Astrocyte of the cerebellum (primary cell): ENCODE measurements around the gene DNAJC1.

Source experiments
- DNase-seq: peaks from one replicate; pipeline ENCODE4 v3.0.0-alpha.2; 2011; ENCODE audit warnings: low read depth
- H3K4me3 ChIP-seq: 2 replicates; pipeline ENCODE4 v1.5.1; 2011; ENCODE audit warnings: mild to moderate bottlenecking, low read depth, low read length, moderate library complexity
- in situ Hi-C: cut with HindIII; loops from 2 replicates; pipeline ENCODE4 v1.10.0; 2017; ENCODE audit warnings: low sequenced_read_pairs
- TF ChIP-seq, protein P1 (sequence below): IDR thresholded peaks from 2 replicates; pipeline ENCODE4 v1.5.1; 2012; ENCODE audit warnings: low read length, low read depth, moderate library complexity, mild to moderate bottlenecking; ENCODE audit errors: missing control alignments

The DNAJC1 gene

DNA sequence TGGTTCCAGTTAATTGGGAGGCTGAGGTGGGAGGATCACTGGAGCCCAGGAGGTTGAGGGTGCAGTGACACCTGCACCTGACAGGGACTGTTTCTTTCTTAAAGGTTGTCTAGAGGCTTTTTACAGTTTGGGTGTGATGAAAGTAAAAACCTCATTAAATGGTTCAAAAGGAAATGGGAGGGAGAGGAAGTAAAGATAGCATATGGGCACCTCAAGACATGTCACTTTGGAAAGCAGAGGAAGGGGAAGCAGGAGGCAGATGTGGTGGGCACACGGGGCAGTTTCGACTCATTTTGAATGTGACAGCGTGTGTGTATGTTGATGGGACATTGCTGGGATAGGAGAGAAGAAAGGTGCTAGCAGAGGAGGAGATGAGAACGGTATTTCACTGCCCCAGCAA is 266.4 kb downstream of the DNAJC1 start:
- TF ChIP-seq, protein P1, sequence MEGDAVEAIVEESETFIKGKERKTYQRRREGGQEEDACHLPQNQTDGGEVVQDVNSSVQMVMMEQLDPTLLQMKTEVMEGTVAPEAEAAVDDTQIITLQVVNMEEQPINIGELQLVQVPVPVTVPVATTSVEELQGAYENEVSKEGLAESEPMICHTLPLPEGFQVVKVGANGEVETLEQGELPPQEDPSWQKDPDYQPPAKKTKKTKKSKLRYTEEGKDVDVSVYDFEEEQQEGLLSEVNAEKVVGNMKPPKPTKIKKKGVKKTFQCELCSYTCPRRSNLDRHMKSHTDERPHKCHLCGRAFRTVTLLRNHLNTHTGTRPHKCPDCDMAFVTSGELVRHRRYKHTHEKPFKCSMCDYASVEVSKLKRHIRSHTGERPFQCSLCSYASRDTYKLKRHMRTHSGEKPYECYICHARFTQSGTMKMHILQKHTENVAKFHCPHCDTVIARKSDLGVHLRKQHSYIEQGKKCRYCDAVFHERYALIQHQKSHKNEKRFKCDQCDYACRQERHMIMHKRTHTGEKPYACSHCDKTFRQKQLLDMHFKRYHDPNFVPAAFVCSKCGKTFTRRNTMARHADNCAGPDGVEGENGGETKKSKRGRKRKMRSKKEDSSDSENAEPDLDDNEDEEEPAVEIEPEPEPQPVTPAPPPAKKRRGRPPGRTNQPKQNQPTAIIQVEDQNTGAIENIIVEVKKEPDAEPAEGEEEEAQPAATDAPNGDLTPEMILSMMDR, result no peak
- in situ Hi-C loops, result no loop called here
- no peak for DNase-seq
- H3K4me3 ChIP-seq, result no peak overlapping the region

DNA sequence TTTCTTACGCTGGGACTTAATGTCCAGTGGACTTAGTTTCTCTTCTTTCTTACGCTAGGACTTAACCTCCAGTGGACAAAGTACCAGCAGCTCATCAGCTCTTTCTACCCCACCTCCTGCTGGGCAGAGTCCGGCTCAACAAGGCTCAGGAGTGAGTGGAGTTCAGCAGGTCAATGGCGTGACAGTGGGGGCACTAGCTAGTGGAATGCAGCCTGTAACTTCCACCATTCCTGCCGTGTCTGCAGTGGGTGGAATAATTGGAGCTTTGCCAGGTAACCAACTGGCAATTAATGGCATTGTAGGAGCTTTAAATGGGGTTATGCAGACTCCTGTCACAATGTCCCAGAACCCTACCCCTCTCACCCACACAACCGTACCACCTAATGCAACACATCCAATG is 269.8 kb downstream of the DNAJC1 start:
- H3K4me3 ChIP-seq, result no peak overlapping the region
- in situ Hi-C loops, result no loop called here
- no peak for DNase-seq
- TF ChIP-seq, protein P1, result no peak

DNA sequence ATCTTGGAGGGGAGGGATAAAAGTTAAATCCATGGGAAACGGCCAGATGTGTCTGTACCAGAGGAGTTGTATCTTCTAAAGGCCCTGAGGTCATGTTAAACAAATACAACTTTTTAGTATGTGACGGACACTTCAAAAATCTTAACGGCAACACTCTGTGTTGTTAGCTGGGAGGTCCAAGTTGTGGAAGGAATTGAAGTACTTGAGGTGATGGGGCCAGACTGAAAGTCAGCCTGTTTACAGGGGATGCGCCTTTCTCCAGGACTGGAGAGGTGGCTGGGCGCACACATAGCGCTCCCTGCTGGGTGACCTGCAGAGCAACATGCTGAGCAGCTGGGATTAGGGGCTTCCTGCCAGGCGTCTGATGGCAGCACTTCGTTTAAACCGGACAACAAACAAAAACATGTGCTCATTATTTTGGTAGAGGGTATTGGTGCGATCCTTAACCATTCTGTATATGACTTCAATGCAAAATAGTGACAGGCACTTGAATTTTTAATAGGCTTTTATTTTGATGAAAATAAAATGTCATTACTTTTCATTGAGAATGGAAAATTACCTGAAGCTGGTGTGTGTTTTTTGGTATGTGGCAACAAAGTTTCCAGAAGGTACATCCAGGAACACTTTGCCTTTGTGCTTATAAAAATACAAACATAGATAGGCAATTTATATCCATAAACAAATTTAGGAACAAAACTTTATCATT is 271.3 kb downstream of the DNAJC1 start:
- DNase-seq, result peak; percentile 60
- no peak overlapping the region for H3K4me3 ChIP-seq
- TF ChIP-seq, protein P1, result peak; percentile 93
- in situ Hi-C loops, result no loop called here

DNA sequence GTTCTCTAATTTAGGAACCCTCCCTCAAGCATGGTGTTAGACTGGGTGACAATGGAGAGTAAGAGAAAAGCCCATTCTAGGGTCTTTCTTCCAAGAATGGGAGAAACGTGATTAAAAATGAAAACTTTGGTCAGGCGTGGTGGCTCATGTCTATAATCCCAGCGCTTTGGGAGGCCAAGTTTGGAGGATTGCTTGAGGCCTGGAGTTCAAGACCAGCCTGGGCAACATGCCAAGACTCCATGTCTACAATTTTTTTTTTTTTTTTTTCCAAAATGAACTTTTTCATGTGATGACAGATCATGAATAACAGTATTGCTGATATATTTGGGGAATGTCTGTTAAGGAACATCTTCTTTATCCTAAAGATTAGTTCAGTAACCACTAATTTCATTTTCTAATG is 274.9 kb downstream of the DNAJC1 start:
- no peak for DNase-seq
- in situ Hi-C loops, result no loop called here
- TF ChIP-seq, protein P1, result no peak
- no peak overlapping the region for H3K4me3 ChIP-seq

DNA sequence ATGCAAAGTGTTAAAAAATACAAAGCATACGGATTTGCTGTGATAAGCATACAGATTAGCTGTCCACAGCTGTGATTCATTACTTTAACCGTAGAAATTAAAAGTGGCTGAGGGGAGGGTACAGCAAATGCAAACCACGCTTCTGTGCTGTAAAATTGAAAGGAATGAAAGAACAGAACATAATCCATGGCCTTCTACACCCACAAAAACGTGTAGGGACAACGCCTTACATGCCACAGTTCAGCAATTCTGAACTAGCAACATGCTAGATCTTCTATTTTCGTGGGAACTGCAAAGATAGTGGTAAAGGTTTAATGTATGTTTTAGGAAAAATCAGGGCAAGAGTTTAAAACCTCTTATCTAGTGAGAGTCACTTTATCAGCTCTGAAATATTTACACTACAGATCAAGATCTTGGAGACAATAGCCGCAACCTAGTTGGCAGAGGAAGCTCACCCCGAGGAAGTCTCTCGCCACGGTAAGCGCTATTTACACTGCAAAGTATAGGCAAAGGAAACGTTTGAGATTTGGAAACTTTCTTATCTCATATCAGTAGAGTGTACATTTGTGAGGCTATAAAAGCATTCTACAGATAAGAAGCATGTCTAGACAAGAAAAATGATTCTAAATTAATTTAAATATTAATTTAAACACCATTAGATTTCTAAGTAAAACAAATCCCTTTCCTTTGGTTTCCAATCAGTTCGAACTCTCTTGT is 275.9 kb downstream of the DNAJC1 start:
- in situ Hi-C loops, result no loop called here
- no peak for DNase-seq
- no peak overlapping the region for H3K4me3 ChIP-seq
- TF ChIP-seq, protein P1, result no peak

DNA sequence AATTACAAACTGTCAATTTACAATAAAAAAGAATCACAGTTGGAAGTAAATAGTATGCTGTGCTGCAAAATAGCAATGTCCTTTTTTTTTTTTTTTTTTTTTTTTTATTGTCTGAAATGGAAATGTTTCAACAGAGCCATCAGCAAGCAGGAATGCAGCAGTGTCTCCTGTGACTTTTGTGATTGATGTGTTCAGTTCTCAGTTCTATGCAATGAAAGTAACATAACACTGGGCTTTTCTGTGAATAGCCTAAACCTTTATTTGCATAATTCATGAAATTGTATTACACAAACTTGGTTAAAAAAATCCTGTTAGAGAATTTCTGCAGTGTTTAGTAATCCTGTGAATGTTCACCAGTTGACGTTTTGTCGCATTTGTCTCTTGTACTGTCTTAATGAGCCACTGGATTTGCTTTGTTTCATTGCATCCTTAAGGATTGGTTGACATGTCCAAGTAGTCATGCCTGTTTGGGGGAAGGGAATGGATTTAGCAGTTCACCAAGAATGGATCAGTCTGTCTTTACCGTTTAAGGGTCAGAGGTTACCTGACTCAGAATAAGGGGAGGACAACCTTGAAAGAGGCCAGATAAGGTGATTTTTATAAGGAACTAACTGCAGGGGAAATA is 276.8 kb downstream of the DNAJC1 start:
- no peak overlapping the region for H3K4me3 ChIP-seq
- TF ChIP-seq, protein P1, result no peak
- no peak for DNase-seq
- in situ Hi-C loops, result no loop called here
